Mesenteric fat pad (tissue), 1 donor: ENCODE results near the gene LRP11. TPM values are rescaled to one million over a fixed set of nuclear protein-coding genes. Genes with fewer than 3 reads are reported as not detected.
A peak's percentile ranks its signal among the peaks of the same experiment; 100 is the strongest.

Source experiments
- DNase-seq: peaks from one replicate; pipeline ENCODE4 v3.0.0-alpha.2; 2020; ENCODE audit warnings: low spot score
- long read RNA-seq: library from polyadenylated mRNA; unstranded; transcript quantifications from one replicate; pipeline ENCODE4 v2.0.0, GENCODE V29; 2020
- total RNA-seq: library from RNA; stranded (reverse); fragmentation: NEBNext Ultra II Directional; extraction: Animal tissue kit (Norgen Biotek cat#: 25700); gene quantifications from one replicate; pipeline ENCODE4 v1.2.1, GENCODE V29; 2021
- donor health status: DM: yes; HTN: yes; CAD: no.

LRP11 gene
- total RNA-seq = 24.2 TPM
- long read RNA-seq, partial matches to known transcripts = 3 of 8 reads
- long read RNA-seq, other reads (novel, unspliced or antisense) = 3 of 8 reads

- peak; percentile 94 for DNase-seq
These were observed at the start of gene LRP11 for GRCh38 chr6:149863698-149864577. TSS of gene LRP11 (minus strand) at chr6:149864359. CDS start at chr6:149864020, 339 bp downstream.

- DNase-seq = peak; percentile 30
These were observed 49.5 kb upstream of the LRP11 start for GRCh38 chr6:149913540-149914240.

DNA sequence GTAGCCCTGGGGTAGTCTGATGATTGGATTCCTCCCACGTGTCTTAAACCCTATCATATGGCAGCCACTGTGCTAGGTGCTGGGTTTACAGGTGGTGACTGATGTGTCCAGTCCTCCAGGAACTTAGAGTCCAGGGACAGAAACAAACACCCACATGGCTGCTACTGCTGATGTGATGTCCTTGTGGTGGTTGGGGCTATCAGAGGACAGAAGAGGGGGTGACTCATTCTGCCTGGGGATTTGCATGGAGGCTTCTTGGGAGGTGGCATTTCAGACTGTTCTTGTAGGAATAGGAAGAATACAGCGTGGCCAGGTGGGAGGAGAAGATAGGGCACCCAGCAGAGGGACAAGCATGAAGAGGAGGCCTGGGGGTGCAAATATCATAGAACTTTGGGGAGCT lies 48.9 kb upstream of the LRP11 start:
- peak; percentile 30 for DNase-seq

DNA sequence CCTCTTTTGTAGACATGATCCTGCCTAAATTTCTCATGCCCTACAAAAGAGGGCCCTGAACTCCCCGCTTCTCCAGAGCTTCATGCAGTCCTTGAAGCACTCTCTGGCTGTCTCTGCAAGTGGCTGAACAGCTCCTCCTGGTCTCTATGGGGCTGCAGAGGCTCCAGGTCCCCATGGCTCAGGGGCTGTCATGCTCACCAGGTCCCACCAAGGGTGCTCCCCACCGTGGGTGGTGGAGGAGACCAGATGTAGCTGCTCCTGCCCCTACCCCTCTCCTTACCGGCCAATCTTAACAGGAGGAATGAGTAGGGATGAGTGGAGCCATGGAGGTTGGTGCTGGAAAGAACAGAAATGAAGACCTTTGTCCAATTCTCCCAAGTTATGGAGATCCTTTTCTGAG lies 48.5 kb upstream of the LRP11 start:
- peak; percentile 72 for DNase-seq

DNA sequence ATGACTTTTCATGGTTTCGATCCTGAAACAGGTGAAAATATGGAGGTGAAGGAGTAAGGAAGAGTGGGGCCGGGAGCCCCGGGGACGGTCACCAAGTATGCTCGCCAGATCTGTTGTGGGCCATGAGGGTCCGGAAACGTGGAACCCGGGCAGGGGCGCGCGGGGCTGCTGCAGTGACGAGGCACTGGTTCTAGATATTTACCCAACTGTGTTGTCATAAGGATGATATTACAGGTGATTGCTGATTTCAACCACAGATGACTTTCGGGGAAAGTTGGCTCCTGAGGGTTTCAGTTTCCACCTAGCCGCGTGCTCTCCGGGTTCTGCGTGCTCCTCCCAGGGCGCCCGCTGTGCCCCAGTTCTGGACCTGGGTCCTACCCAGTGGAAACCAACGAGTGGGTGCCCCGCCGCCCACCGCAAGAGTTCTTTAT lies 46.6 kb upstream of the LRP11 start:
- DNase-seq = peak; percentile 84

GRCh38 chr6:149909701-149910470 lies 45.7 kb upstream of the LRP11 start:
- peak; percentile 87 for DNase-seq

- DNase-seq = peak; percentile 49
These were observed 44.3 kb upstream of the LRP11 start for GRCh38 chr6:149908480-149908879.

GRCh38 chr6:149907317-149907716 lies 43.2 kb upstream of the LRP11 start:
- DNase-seq = no peak

DNA sequence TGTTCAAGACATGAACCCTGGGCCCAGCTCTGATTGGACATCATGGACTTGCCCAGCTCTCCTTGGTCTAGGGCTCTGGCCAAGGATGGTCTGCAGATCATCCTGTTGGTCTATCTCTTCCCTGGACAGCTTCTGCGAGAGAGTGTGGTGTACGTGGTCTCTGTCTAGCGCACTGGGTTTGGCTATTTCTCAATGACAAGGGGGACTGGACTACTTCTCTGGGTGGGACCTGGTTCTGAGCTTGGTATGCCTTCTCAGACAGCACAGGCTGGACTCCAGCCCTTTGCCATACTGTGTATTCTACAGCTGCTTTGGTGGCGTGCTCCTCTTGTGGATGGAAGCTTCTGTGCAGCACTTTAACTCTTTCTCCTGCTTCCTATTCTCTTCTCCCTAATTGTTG lies 42.2 kb upstream of the LRP11 start:
- peak; percentile 59 for DNase-seq

GRCh38 chr6:149905911-149906371 lies 41.8 kb upstream of the LRP11 start:
- no peak for DNase-seq

GRCh38 chr6:149905371-149905910 lies 41.3 kb upstream of the LRP11 start:
- DNase-seq = peak; percentile 84

DNA sequence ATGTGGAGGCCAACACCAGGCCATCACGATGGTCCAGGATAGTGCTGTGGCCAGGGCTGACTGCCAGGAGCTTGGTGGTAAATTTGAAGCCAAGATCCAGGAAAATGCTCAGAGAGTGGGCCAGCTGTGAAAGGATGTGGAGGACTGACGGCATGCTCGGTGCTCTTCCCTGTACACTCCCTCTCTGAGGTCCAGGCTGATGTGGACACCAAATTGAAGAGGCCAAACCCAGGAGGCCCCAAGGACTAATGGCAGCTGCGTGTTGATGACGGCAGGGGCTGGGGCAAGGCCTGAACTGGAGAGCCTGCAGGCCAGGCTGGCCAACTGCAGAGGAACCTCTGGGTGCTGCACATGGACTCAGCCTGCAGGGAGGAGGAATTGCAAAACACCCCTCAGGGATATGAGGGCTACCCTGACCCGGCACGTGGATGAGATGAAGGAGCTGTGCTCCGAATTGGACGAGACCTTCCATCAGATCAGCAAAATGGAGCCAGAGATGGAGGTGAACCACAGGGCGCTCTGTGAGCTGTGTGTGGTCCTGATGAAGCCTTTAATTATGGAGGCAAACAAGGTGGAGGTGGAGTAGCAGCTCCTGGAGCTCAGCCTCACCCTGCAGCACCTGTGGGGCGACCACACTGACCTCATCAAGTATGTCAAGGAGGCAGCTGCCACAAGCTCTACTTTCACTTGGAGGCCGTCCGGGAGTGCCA lies 40.7 kb upstream of the LRP11 start:
- peak; percentile 55 for DNase-seq

DNA sequence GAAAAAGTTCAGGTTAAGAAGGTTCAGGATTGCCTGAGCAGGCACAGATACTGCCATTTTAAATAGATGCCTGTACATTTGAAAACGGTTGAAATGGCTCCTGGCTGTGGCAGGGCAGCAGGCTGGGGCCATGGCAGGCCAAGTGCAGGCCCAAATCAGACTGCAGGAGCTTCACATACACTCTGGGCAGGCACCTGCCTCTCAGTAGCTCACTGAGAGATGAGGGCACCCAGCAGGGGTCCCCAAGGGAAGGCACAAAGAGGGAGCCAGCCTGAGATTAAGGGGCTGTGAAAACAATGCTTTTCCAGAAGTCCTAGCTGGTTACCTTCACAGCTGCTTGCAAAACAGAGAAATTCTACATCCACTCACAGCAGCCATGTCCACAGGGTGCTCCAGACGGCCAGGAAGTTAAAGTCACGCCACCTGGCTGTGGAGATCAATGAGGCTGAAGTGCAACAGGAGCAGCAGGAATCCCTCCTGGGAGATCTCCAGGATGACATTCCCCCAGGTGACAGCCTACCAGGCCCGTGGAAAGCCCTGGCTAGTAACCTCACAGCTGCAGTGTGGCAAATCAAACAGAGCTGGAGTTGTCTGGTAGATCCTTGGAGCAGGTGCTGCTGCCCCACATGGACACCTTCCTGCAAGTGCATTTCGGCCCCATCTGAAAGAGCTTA lies 39.9 kb upstream of the LRP11 start:
- no peak for DNase-seq

GRCh38 chr6:149901444-149902140 lies 37.4 kb upstream of the LRP11 start:
- DNase-seq = peak; percentile 62

- peak; percentile 77 for DNase-seq
These were observed 36.7 kb upstream of the LRP11 start for GRCh38 chr6:149900620-149901443.

DNA sequence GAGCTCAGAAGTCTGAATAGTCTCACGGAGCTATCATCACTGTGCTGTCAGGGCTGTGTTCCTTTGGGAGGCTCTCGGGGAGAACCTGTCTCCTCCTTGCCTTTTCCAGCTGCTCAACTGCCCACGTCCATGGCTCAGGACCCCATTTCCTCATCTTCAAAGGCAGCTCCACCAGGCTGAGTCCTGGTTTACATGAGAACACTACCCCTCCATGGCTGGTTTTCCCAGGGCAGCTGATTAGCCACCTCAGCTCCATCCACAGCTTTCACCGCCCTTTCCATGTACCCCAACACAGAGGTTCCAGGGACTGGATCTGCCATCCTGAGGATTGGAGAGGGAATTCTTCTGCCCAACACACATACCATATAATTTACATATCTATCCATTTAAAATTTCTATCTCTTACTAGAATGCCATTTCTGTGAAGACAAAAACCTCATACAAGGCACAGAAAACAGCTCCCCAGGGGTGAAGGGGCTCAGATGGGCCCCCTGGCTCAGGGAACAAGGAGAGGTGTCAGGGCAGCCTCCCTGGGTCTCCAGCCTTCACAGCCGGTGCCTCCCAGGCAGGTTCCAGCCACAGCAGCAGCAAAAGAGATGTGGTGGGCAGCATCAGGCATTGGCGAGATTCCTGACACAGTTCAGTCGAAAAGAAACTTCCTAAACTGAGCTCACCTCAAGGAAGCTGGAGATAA lies 35.9 kb upstream of the LRP11 start:
- no peak for DNase-seq

DNA sequence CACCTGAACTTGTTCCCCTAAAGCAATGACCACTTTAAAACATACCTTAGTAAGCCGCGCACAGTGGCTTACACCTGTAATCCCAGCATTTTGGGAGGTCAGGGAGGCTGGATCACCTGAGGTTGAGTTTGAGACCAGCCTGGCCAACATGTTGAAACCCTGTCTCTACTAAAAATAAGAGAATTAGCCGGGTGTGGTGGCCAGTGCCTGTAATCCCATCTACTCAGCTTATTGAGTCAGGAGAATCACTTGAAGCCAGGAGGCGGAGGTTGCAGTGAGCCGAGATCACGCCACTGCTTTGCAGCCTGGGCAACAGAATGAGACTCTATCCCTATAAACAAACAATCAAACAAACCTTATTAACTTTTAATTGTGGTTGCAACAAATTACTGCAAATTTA lies 35.3 kb upstream of the LRP11 start:
- no peak for DNase-seq

DNA sequence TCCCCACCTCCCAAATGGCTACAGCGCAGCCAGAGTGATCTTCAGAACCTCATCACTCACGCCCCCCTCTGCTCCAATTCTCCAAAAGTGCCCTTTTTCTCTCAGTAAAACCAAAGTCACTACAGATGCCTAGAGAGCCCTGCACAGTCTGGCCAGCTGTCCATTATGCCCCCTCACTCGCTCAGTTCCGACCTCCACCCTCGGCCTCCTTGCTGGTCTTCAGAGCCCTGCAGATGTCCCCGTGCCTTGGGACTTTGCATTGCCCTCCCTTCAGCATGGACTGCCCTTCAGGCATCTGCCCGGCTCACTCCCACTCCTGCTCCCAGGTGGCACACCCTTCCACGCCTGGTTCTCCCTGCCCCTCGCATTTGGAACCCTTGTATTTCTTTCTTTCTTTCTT lies 34.8 kb upstream of the LRP11 start:
- DNase-seq = peak; percentile 57
